ENCODE results near the gene ALK.

DNA sequence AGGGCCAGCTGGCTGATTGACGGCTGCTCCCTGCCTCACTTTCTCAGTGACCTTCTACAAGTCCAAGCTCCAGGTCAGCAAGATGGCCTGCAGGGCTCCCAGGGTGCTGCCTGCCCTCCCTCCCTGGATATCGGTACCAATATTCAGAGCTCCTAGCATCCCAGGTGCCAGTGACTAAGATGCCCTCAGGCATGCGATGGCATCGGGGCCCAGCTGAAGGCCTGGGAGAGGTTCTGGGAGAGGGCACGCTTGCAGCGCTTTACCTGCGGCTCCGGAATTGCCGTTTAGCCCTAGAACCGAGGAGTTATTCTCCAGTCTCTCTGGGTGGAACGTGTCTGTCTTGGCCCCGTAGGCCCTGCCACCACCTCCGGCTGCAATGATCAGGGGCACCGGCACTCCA, 689.3 kb downstream of the ALK start:
- TF ChIP-seq, protein P1, sequence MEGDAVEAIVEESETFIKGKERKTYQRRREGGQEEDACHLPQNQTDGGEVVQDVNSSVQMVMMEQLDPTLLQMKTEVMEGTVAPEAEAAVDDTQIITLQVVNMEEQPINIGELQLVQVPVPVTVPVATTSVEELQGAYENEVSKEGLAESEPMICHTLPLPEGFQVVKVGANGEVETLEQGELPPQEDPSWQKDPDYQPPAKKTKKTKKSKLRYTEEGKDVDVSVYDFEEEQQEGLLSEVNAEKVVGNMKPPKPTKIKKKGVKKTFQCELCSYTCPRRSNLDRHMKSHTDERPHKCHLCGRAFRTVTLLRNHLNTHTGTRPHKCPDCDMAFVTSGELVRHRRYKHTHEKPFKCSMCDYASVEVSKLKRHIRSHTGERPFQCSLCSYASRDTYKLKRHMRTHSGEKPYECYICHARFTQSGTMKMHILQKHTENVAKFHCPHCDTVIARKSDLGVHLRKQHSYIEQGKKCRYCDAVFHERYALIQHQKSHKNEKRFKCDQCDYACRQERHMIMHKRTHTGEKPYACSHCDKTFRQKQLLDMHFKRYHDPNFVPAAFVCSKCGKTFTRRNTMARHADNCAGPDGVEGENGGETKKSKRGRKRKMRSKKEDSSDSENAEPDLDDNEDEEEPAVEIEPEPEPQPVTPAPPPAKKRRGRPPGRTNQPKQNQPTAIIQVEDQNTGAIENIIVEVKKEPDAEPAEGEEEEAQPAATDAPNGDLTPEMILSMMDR (IDR thresholded peaks at IDR 0.05): no peak
- no peak for TF ChIP-seq POLR2A (IDR thresholded peaks at IDR 0.05)
